Measurements from ENCODE around the gene ARL5A. TPM values are rescaled to one million over a fixed set of nuclear protein-coding genes. Genes with fewer than 3 reads are reported as not detected.
A peak's percentile ranks its signal among the peaks of the same experiment; 100 is the strongest.

The ARL5A gene
- total and polyA plus RNA-seq, 2 donors (not counting 1 experiment from before 2014, with no cell fraction given) = 29.8 to 40.3 TPM

GRCh38 chr2:151765760-151766410 is 62.3 kb downstream of the ARL5A start:
- H3K36me3 ChIP-seq (ENCODE audit: control insufficient read depth, insufficient read depth, low read length) = no peaks in the 10 kb centered on the region
- H3K79me2 ChIP-seq (ENCODE audit: control insufficient read depth, insufficient read depth, low read length) = no peaks in the 10 kb centered on the region
- H3K4me2 ChIP-seq (ENCODE audit: extremely low read depth, insufficient read depth, low read length) = no peak overlapping the region
- H3K4me1 ChIP-seq (ENCODE audit: control insufficient read depth, extremely low read depth, insufficient read depth, low read length) = no peaks in the 10 kb centered on the region
- no peak overlapping the region for H2AFZ ChIP-seq (ENCODE audit: low read length)
- no peaks in the 10 kb centered on the region for H3K27me3 ChIP-seq (ENCODE audit: control insufficient read depth, insufficient read depth, low read length)
- H4K20me1 ChIP-seq (ENCODE audit: control insufficient read depth, extremely low read depth, insufficient read depth, low read length) = no peaks in the 10 kb centered on the region
- H3K4me3 ChIP-seq (replicated peaks in 1 of 4; ENCODE audit: control extremely low read depth in 1 of 4, insufficient read depth in 1 of 4, low read depth in 3 of 4, low read length in 4 of 4) = no peak overlapping the region
- no peaks in the 10 kb centered on the region for H3K9me3 ChIP-seq (ENCODE audit: control insufficient read depth, insufficient read depth, low read depth, low read length)
- DNase-seq (ENCODE audit: low read depth in 2 of 2) = no peak
- no peak overlapping the region for H3K9ac ChIP-seq (ENCODE audit: insufficient read depth, low read length)
- TF ChIP-seq EZH2 (IDR thresholded peaks at IDR 0.05; ENCODE audit: low read length, missing control alignments) = no peak
- no peak for TF ChIP-seq CTCF (conservative IDR thresholded peaks at IDR 0.05 in 1 of 2, IDR thresholded peaks at IDR 0.05 in 1 of 2; ENCODE audit: low read depth in 1 of 2, low read length in 2 of 2)
- H3K27ac ChIP-seq (ENCODE audit: insufficient read depth, low read length) = no peak overlapping the region

- Histone ChIP-seq H3K4me3 (replicated peaks in 1 of 4; ENCODE audit: control extremely low read depth in 1 of 4, insufficient read depth in 1 of 4, low read depth in 3 of 4, low read length in 4 of 4) (no peak overlapping the region), H3K4me1 (ENCODE audit: control insufficient read depth, extremely low read depth, insufficient read depth, low read length) (no peaks in the 10 kb centered on the region), H3K4me2 (ENCODE audit: extremely low read depth, insufficient read depth, low read length) (no peak overlapping the region), H3K27ac (ENCODE audit: insufficient read depth, low read length) (no peak overlapping the region), H3K36me3 (ENCODE audit: control insufficient read depth, insufficient read depth, low read length) (no peaks in the 10 kb centered on the region), H3K79me2 (ENCODE audit: control insufficient read depth, insufficient read depth, low read length) (no peaks in the 10 kb centered on the region), H3K9ac (ENCODE audit: insufficient read depth, low read length) (no peak overlapping the region), H4K20me1 (ENCODE audit: control insufficient read depth, extremely low read depth, insufficient read depth, low read length) (no peaks in the 10 kb centered on the region), H3K9me3 (ENCODE audit: control insufficient read depth, insufficient read depth, low read depth, low read length) (no peaks in the 10 kb centered on the region), H2AFZ (ENCODE audit: low read length) (no peak overlapping the region), H3K27me3 (ENCODE audit: control insufficient read depth, insufficient read depth, low read length) (no peaks in the 10 kb centered on the region)
- DNase-seq (ENCODE audit: low read depth in 2 of 2) = peak in 1 of 2 donors; percentile 25
- TF ChIP-seq EZH2 (IDR thresholded peaks at IDR 0.05; ENCODE audit: low read length, missing control alignments) (no peak), CTCF (conservative IDR thresholded peaks at IDR 0.05 in 1 of 2, IDR thresholded peaks at IDR 0.05 in 1 of 2; ENCODE audit: low read depth in 1 of 2, low read length in 2 of 2) (no peak)
These were observed 65.5 kb downstream of the ARL5A start for GRCh38 chr2:151762694-151763093.

- H4K20me1 ChIP-seq (ENCODE audit: control insufficient read depth, extremely low read depth, insufficient read depth, low read length) = no peaks in the 10 kb centered on the region
- no peak overlapping the region for H3K4me3 ChIP-seq (replicated peaks in 1 of 4; ENCODE audit: control extremely low read depth in 1 of 4, insufficient read depth in 1 of 4, low read depth in 3 of 4, low read length in 4 of 4)
- no peaks in the 10 kb centered on the region for H3K4me1 ChIP-seq (ENCODE audit: control insufficient read depth, extremely low read depth, insufficient read depth, low read length)
- no peak overlapping the region for H3K27ac ChIP-seq (ENCODE audit: insufficient read depth, low read length)
- no peak for DNase-seq (ENCODE audit: low read depth in 2 of 2)
- H3K27me3 ChIP-seq (ENCODE audit: control insufficient read depth, insufficient read depth, low read length) = no peaks in the 10 kb centered on the region
- no peak overlapping the region for H3K4me2 ChIP-seq (ENCODE audit: extremely low read depth, insufficient read depth, low read length)
- H3K9me3 ChIP-seq (ENCODE audit: control insufficient read depth, insufficient read depth, low read depth, low read length) = no peaks in the 10 kb centered on the region
- no peaks in the 10 kb centered on the region for H3K36me3 ChIP-seq (ENCODE audit: control insufficient read depth, insufficient read depth, low read length)
- H2AFZ ChIP-seq (ENCODE audit: low read length) = no peak overlapping the region
- TF ChIP-seq EZH2 (IDR thresholded peaks at IDR 0.05; ENCODE audit: low read length, missing control alignments) (no peak), CTCF (conservative IDR thresholded peaks at IDR 0.05 in 1 of 2, IDR thresholded peaks at IDR 0.05 in 1 of 2; ENCODE audit: low read depth in 1 of 2, low read length in 2 of 2) (no peak)
- H3K9ac ChIP-seq (ENCODE audit: insufficient read depth, low read length) = no peak overlapping the region
- H3K79me2 ChIP-seq (ENCODE audit: control insufficient read depth, insufficient read depth, low read length) = no peaks in the 10 kb centered on the region
These were observed 66.5 kb downstream of the ARL5A start for GRCh38 chr2:151761687-151762086.

All from fibroblast of lung (primary cell).